Right hindlimb (tissue), 1 donor: ENCODE data around the gene LRGUK.

ENCODE experiments used
- DNase-seq: peaks from one replicate; pipeline ENCODE4 v3.0.0-alpha.2; 2018

LRGUK gene

DNA sequence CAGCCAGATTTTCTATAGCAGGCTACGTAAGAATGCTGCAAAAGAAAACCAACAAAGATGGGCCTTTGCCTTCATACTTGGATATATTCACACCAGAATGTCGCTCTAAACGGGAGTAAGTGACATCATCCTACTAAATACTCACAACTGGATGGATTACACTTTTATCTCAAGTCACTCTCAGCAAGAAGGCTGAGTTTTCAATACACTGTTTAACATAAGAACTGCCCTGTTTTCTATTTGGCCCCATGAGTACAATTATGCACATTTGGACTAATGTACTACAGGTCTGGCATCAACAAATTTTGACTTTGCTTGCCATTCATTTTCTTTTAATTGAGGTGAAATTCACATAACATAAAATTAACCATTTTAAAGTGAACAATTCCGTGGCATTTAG lies 181.4 kb downstream of the LRGUK start:
- no peak for DNase-seq

- DNase-seq, result no peak
Observed at GRCh38 chr7:134311807-134312206, 184.7 kb downstream of the LRGUK start.

DNA sequence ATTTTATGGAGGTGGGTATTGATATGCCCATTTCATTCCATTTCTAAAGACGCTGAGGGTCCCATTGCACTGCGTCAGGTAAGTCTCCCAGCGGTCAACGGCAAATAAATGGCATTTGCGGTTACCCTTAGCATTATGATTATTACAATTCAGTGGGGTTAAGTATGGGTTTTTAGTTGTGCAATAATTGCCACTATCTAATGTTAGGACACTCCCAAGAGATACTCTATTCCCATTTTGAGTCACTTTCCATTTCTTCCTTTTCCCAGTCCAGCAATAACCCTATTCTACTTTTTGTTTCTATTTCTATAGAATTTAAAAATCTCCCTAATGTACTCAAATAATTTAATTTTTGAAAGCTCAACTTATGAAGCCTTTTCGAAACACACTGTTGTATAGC lies 185.6 kb downstream of the LRGUK start:
- no peak for DNase-seq

DNA sequence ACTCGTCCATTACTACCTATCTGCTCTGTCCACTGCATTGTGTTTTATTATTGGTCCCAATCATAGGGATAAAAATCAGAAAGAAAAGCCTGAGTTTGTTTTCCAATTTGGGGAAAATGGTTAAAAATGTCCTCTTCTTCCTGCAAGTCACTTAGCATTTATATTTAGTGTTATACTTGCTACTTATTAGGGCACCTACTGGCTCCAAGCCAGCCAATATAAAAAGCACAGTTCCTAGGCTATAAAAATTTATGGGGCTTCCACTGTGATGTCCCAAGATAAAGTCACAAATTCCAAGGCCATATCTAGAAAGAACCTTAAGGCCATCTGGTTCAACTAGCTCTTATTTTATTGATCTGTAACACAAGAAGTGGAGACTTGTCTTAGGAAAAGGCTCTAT lies 186.4 kb downstream of the LRGUK start:
- no peak for DNase-seq
